ENCODE data around the gene SFTPD.

The SFTPD gene

GRCh38 chr10:79947787-79948424 lies 999 bp downstream of the SFTPD start:
- H3K23ac ChIP-seq (ENCODE audit: low read length in 2 of 2), result no peak overlapping the region
- no peak overlapping the region for H3K4ac ChIP-seq (ENCODE audit: low read depth in 1 of 2, low read length in 2 of 2)
- H4K8ac ChIP-seq (ENCODE audit: low read length), result no peak overlapping the region
- no peaks in the 10 kb centered on the region for H3K4me1 ChIP-seq (ENCODE audit: control insufficient read depth, insufficient read depth, low read depth, low read length)
- no peak overlapping the region for H2BK120ac ChIP-seq (ENCODE audit: low read depth, low read length)
- no peaks in the 10 kb centered on the region for H3K79me1 ChIP-seq (replicated peaks; ENCODE audit: low read length, poor library complexity, severe bottlenecking)
- peaks cover 52 to 65% of the 10 kb centered on the region in 2 experiments for H3K27me3 ChIP-seq (ENCODE audit: control insufficient read depth in 1 of 2, insufficient read depth in 1 of 2, low read length in 2 of 2)
- H2AFZ ChIP-seq (ENCODE audit: low read depth, low read length), result no peak overlapping the region
- no peak overlapping the region for H3K9ac ChIP-seq (ENCODE audit: low read length)
- H2BK15ac ChIP-seq (ENCODE audit: low read depth, poor library complexity, severe bottlenecking), result no peak overlapping the region
- no peak overlapping the region for H3K14ac ChIP-seq (ENCODE audit: low read length in 2 of 2)
- no peaks in the 10 kb centered on the region for H3K36me3 ChIP-seq (ENCODE audit: control insufficient read depth in 1 of 2, insufficient read depth in 2 of 2, low read depth in 1 of 2, low read length in 2 of 2)
- H2BK5ac ChIP-seq (ENCODE audit: low read depth, low read length, poor library complexity, severe bottlenecking), result no peak overlapping the region
- H4K91ac ChIP-seq (ENCODE audit: low read length), result no peak overlapping the region
- no peak overlapping the region for H3K18ac ChIP-seq (ENCODE audit: low read depth in 1 of 2, low read length in 2 of 2)
- no peak overlapping the region for H3K4me3 ChIP-seq (ENCODE audit: insufficient read depth in 1 of 2, low read depth in 1 of 2, low read length in 2 of 2)
- 64% methylated on average over 5 of the region's 5 CpGs for WGBS
- DNase-seq, result no peak
- peaks cover 28% of the 10 kb centered on the region for H3K9me3 ChIP-seq (ENCODE audit: control insufficient read depth, low read length)
- no peak overlapping the region for H2BK12ac ChIP-seq (ENCODE audit: low read length in 2 of 2)
- H3K4me2 ChIP-seq (ENCODE audit: low read length, poor library complexity, severe bottlenecking), result peak overlapping the region; percentile 8
- H3K27ac ChIP-seq (ENCODE audit: low read length, poor library complexity, severe bottlenecking), result no peak overlapping the region
- H2AK5ac ChIP-seq (ENCODE audit: low read length, severe bottlenecking), result no peak overlapping the region

GRCh38 chr10:79947083-79947415 lies 1.9 kb downstream of the SFTPD start:
- Histone ChIP-seq H3K4me2 (ENCODE audit: low read length, poor library complexity, severe bottlenecking) (no peak overlapping the region), H3K36me3 (ENCODE audit: control insufficient read depth in 1 of 2, insufficient read depth in 2 of 2, low read depth in 1 of 2, low read length in 2 of 2) (no peaks in the 10 kb centered on the region), H2BK120ac (ENCODE audit: low read depth, low read length) (no peak overlapping the region), H3K27me3 (ENCODE audit: control insufficient read depth in 1 of 2, insufficient read depth in 1 of 2, low read length in 2 of 2) (peaks cover 55 to 74% of the 10 kb centered on the region in 2 experiments), H3K79me1 (replicated peaks; ENCODE audit: low read length, poor library complexity, severe bottlenecking) (no peaks in the 10 kb centered on the region), H3K27ac (ENCODE audit: low read length, poor library complexity, severe bottlenecking) (no peak overlapping the region), H3K14ac (ENCODE audit: low read length in 2 of 2) (no peak overlapping the region), H3K18ac (ENCODE audit: low read depth in 1 of 2, low read length in 2 of 2) (no peak overlapping the region), H3K23ac (ENCODE audit: low read length in 2 of 2) (no peak overlapping the region), H2BK5ac (ENCODE audit: low read depth, low read length, poor library complexity, severe bottlenecking) (no peak overlapping the region), H3K4me3 (ENCODE audit: insufficient read depth in 1 of 2, low read depth in 1 of 2, low read length in 2 of 2) (no peak overlapping the region), H2BK12ac (ENCODE audit: low read length in 2 of 2) (no peak overlapping the region), H3K9me3 (ENCODE audit: control insufficient read depth, low read length) (peaks cover 21% of the 10 kb centered on the region), H3K9ac (ENCODE audit: low read length) (no peak overlapping the region), H3K4ac (ENCODE audit: low read depth in 1 of 2, low read length in 2 of 2) (no peak overlapping the region), H4K8ac (ENCODE audit: low read length) (no peak overlapping the region), H2AFZ (ENCODE audit: low read depth, low read length) (no peak overlapping the region), H3K4me1 (ENCODE audit: control insufficient read depth, insufficient read depth, low read depth, low read length) (no peaks in the 10 kb centered on the region), H2BK15ac (ENCODE audit: low read depth, poor library complexity, severe bottlenecking) (no peak overlapping the region), H2AK5ac (ENCODE audit: low read length, severe bottlenecking) (no peak overlapping the region), H4K91ac (ENCODE audit: low read length) (no peak overlapping the region)
- 82% methylated on average over 2 of the region's 2 CpGs for WGBS
- no peak for DNase-seq

GRCh38 chr10:79946271-79947082 lies 2.4 kb downstream of the SFTPD start:
- H3K4ac ChIP-seq (ENCODE audit: low read depth in 1 of 2, low read length in 2 of 2), result no peak overlapping the region
- H3K9ac ChIP-seq (ENCODE audit: low read length), result no peak overlapping the region
- H2BK120ac ChIP-seq (ENCODE audit: low read depth, low read length), result no peak overlapping the region

More at GRCh38 chr10:79946271-79947082, 2.4 kb downstream of the SFTPD start:
- no peaks in the 10 kb centered on the region for H3K36me3 ChIP-seq (ENCODE audit: control insufficient read depth in 1 of 2, insufficient read depth in 2 of 2, low read depth in 1 of 2, low read length in 2 of 2)
- no peak overlapping the region for H2AK5ac ChIP-seq (ENCODE audit: low read length, severe bottlenecking)
- no peak overlapping the region for H3K27ac ChIP-seq (ENCODE audit: low read length, poor library complexity, severe bottlenecking)
- H2BK5ac ChIP-seq (ENCODE audit: low read depth, low read length, poor library complexity, severe bottlenecking), result no peak overlapping the region
- WGBS, result 77% methylated on average over 6 of the region's 8 CpGs
- H3K27me3 ChIP-seq (ENCODE audit: control insufficient read depth in 1 of 2, insufficient read depth in 1 of 2, low read length in 2 of 2), result peaks cover 57 to 80% of the 10 kb centered on the region in 2 experiments
- no peak overlapping the region for H3K23ac ChIP-seq (ENCODE audit: low read length in 2 of 2)
- no peaks in the 10 kb centered on the region for H3K4me1 ChIP-seq (ENCODE audit: control insufficient read depth, insufficient read depth, low read depth, low read length)
- H3K4me2 ChIP-seq (ENCODE audit: low read length, poor library complexity, severe bottlenecking), result no peak overlapping the region
- no peak overlapping the region for H2BK12ac ChIP-seq (ENCODE audit: low read length in 2 of 2)
- no peaks in the 10 kb centered on the region for H3K79me1 ChIP-seq (replicated peaks; ENCODE audit: low read length, poor library complexity, severe bottlenecking)
- peaks cover 15% of the 10 kb centered on the region for H3K9me3 ChIP-seq (ENCODE audit: control insufficient read depth, low read length)
- no peak overlapping the region for H4K8ac ChIP-seq (ENCODE audit: low read length)
- no peak overlapping the region for H2AFZ ChIP-seq (ENCODE audit: low read depth, low read length)
- DNase-seq, result no peak
- H3K14ac ChIP-seq (ENCODE audit: low read length in 2 of 2), result peak overlapping the region in 1 of 2 experiments; percentile 12
- no peak overlapping the region for H4K91ac ChIP-seq (ENCODE audit: low read length)
- no peak overlapping the region for H3K18ac ChIP-seq (ENCODE audit: low read depth in 1 of 2, low read length in 2 of 2)
- H2BK15ac ChIP-seq (ENCODE audit: low read depth, poor library complexity, severe bottlenecking), result no peak overlapping the region
- no peak overlapping the region for H3K4me3 ChIP-seq (ENCODE audit: insufficient read depth in 1 of 2, low read depth in 1 of 2, low read length in 2 of 2)
